ENCODE results near the gene TXNRD1.
"Not testable (repeated sequence)": the region's sequence is repeated elsewhere in the genome, so short reads cannot be mapped to it uniquely, and the experiment has no call there.

TXNRD1 gene

GRCh38 chr12:104285740-104286515 is 70.3 kb downstream of the TXNRD1 start:
- no peak for DNase-seq

GRCh38 chr12:104286516-104287482 is 71.2 kb downstream of the TXNRD1 start:
- peak; percentile 83 to 89 for DNase-seq

- peak; percentile 80 to 81 for DNase-seq
Measured at GRCh38 chr12:104288635-104289274, 73.2 kb downstream of the TXNRD1 start.

- DNase-seq = no peak
Measured at GRCh38 chr12:104290320-104290719, 74.7 kb downstream of the TXNRD1 start.

GRCh38 chr12:104290855-104291254 is 75.3 kb downstream of the TXNRD1 start:
- DNase-seq = no peak

- DNase-seq = no peak
Measured at GRCh38 chr12:104291867-104292524, 76.4 kb downstream of the TXNRD1 start.

- DNase-seq = no peak
Measured at GRCh38 chr12:104292872-104293794, 77.6 kb downstream of the TXNRD1 start.

- not testable (repeated sequence) for DNase-seq
Measured at GRCh38 chr12:104294158-104294859, 78.7 kb downstream of the TXNRD1 start.

- no peak for DNase-seq
Measured at GRCh38 chr12:104294927-104295668, 79.5 kb downstream of the TXNRD1 start.

- no peak for DNase-seq
Measured at GRCh38 chr12:104295954-104296353, 80.4 kb downstream of the TXNRD1 start.

DNA sequence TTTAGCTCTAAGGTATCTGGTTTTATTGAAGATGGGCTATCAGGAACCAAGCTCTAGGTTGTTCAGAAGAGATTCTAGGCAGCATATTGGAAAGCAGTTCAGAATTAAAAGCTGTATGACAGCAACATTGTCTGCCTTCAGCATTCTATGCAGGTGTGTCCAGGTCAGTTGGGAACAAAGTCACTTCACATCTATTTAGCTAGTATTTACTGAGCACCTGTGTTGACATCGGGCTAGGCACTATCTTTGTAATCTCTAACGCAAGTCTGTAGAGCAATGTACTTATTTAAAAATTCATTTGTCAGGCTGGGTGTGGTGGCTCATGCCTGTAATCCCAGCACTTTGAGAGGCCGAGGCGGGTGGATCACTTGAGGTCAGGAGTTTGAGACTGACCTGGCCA is 81.1 kb downstream of the TXNRD1 start:
- no peak for DNase-seq

DNA sequence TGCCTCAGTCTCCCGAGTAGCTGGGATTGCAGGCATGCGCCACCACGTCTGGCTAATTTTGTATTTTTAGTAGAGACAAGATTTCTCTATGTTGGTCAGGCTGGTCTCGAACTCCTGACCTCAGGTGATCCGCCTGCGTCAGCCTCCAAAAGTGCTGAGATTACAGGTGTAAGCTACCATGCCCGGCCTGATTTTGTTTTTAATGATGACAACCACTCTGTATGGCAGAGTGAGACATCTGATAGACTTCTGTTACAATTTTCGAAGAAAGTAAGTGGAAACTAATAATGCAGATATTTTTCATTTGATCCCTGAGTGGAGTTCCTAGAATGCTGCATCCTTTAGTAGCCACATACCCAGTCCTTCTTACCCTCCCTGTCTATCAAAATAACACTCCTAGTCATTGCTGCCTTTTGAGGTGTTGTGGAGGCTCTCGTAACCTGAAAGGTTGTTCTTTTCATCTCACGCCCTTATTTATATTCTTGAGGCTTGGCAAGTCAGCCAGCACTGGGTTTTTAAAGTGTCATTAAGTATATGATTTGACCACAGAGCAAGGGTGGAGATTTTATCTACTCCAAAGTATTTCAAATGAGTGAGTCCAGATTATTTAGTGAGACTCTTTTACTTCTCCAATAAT is 82.0 kb downstream of the TXNRD1 start:
- DNase-seq = no peak

GRCh38 chr12:104299842-104300481 is 84.4 kb downstream of the TXNRD1 start:
- no peak for DNase-seq

DNA sequence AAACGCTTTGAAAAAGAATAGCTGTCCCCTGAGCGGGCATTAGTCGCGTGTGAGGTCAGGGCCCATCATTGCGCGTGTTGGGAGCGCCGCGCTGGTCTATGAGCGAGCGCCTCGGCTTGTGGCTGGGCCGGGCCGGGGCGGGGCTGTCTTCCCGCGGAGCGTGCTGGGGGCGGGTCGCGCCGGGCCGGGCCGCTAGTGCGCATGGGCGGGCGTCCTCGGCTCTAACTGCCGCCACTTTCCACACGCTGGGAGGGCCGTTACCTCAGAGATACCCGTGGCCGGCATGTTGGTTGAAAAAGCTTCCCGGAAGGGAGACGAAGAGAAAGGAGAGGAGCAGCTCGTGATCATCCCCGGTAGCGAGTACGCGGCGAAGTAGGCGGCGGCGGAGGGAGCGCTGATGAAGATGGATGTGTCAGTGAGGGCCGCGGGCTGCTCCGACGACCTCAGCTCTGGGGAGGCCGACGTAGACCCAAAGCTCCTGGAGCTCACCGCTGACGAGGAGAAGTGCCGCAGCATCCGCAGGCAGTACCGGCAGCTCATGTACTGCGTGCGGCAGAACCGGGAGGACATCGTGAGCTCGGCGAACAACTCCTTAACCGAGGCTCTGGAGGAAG is 88.1 kb downstream of the TXNRD1 start, which contains the start of gene EID3:
EID3 (plus strand) TSS at position 202 of the 614 bp plus-strand sequence; CDS start at position 398, 196 bp downstream.
- DNase-seq = peak; percentile 85 to 87

- no peak for DNase-seq
Measured at GRCh38 chr12:104304261-104305009, 88.9 kb downstream of the TXNRD1 start.

DNA sequence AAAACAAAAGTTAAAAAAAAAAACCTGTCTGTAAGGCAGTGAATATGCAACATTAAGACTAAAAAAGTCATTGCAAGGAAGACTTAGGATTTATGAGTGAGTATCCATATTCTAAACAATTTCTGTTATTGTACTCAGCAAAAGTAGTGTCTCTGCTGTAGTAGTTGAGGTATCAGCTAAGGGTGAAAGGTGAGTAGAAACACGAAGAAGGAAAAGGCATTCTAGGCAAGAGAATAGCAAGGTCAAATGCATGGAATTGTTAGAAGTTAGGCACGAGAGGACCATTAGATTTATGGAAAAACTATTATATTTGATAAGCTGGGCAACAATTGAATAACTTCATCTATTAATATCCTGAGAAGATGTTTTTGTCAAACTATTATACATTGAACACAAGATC is 89.8 kb downstream of the TXNRD1 start:
- no peak for DNase-seq

GRCh38 chr12:104306376-104306775 is 90.8 kb downstream of the TXNRD1 start:
- DNase-seq = no peak
